ENCODE measurements around the gene ZNF124. TPM values are rescaled to one million over a fixed set of nuclear protein-coding genes. Genes with fewer than 3 reads are reported as not detected.
"Not testable (repeated sequence)": the region's sequence is repeated elsewhere in the genome, so short reads cannot be mapped to it uniquely, and the experiment has no call there.

Gene ZNF124
- 60.8 and 93.4 TPM in 2 replicates for total RNA-seq

DNA sequence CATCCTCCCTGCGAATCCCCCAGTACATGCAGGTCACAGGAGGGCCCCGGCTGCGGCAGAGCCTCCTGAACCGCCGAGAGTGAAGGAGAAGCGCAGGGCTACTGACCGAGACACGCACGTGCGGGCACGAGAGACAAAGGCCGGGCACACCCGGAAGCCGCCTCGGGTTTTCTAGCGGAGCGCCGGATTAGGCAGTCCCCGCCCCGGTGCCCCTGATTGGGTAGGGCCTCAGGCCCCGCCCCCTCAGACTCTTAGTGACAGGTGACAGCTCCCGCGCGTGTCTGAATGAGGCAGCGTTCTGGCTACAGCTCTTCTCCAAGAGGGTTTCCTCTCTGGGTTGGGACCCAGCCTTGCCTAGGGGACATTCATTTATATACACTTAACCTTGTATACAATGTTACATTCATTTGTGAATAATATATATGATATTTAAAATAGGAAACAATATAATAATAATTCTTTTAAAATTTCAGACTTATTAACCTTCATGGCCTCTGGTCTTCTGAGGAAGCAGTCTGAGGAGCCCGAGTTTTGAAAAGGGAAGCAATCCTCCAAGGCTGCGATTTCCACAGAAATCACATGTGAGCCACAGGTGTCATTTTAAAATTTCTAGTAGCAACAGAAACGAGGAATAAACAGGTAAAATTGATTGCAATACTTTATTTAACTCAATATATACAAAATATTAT is at the start of gene ZNF124:
Gene ZNF124 (minus strand): TSS at position 146 of the 689 bp plus-strand sequence. CDS start 143 bp downstream, at position 3.
- not testable (repeated sequence) for DNase-seq

DNA sequence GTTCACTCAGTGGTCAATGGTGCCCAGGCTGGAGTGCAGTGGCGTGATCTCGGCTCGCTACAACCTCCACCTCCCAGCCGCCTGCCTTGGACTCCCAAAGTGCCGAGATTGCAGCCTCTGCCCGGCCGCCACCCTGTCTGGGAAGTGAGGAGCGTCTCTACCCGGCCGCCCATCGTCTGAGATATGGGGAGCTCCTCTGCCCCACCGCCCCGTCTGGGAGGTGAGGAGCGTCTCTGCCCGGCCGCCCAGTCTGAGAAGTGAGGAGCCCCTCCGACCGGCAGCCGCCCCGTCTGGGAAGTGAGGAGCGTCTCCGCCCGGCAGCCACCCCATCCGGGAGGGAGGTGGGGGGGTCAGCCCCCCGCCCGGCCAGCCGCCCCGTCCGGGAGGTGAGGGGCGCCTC is 48.5 kb upstream of the ZNF124 start:
- not testable (repeated sequence) for DNase-seq

DNA sequence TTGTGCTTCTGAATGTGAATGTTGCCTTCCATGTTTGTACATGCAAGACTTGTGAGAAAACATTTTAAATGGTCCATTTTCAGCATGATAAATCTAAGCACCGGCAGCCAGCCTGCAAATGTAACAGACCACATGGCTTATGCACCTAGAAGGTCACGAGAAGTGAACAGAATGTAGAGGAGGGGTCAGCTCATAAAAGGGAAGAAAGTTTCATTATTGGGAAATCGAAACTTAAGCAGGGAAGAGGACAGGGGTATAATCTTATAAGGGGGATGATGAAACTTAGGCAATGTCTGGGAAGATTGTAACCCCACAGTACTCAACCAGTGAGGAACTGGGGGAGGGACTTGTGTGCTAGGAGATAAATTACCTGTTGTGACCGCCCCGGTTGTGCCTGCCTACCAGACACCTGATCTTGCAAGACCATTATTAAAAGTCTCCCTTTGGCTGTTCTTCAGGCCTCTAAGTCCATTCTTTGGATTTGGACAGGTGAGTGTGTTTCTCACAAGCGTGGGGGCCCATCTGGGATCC is 46.4 kb upstream of the ZNF124 start:
- DNase-seq, result no peak

DNA sequence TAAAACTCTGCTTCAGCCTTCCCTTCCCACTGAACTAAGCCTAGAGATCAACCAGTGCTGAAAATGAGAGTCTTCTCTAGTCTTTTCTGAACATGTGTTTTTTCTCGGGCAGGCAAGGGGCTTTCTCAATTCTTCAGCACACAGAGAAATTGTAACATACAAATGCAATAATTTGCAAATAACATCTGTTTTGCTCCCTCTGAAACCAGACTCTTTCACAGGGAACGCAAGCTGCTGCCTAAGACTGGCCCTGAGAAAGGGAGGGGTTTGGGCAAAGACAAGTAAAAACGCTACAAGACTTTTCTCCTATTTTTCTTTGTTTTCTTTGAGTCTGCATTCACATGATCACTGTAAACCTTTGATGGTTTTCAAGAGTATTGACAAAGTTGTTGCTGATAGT is 44.4 kb upstream of the ZNF124 start:
- no peak for DNase-seq

DNA sequence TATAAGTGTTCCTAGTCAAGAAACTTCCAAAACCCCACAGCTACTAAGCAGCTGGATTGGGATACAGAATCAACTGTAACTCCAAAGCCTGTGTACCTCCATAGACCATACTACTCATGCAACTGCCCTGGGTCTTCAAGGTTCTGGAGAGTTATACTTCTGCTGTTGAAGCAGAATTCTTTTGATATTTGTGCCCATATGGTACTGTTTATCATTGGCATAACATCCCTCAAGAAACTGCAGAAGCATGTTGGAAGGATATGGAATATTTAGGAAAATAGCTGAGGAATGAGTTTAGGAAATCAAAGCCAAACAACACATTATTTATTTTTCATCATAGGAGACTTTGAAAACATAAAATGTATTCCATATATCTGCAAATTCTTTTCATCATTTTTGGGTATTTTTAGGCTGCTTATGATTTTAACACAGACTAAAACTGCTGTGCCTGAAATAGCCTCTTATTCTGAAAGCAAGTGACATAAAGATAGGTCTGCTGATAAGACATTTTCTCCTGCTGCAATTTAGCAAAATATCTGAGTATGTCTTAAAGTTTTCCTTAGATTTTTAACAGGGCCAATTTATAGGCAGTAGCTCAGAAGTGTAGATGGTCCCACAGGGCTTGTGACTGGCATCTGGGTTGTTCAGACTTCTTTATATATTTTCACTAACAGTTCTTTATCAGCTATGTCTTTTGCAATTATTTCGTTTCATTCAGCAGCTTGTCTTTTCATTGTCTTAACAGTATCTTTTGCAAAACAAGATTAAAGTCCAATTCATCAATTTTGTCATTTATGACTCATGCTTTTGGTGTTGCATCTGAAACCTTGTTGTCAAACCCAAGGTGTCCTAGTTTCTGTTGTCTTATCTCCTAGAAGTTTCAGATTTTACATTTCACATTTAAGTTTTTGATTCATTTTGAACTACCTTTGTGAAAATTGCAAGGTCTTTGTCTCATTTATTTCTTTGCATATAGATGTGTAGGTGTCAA is 41.1 kb upstream of the ZNF124 start:
- no peak for DNase-seq

DNA sequence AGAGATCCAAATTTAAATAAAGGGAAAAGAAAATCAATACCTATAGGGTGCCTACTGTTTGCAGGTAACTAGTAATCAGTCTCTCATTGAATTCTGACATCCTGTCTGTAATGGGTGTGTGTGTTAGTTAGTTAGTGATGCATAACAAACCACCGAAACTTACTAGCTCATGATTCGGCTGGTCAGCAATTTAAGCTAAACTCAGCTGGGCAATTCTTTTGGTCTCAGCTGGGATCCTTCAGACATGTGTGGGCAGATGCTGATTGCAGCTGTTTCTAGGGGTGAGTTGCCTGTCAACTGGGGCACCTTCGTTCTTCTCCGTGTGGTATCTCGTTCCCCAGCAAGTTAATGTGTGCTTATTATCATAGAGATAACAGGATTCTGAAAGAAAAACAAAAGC is 40.2 kb upstream of the ZNF124 start:
- no peak for DNase-seq

- no peak for DNase-seq
Measured at GRCh38 chr1:247211339-247211738, 39.5 kb upstream of the ZNF124 start.

DNA sequence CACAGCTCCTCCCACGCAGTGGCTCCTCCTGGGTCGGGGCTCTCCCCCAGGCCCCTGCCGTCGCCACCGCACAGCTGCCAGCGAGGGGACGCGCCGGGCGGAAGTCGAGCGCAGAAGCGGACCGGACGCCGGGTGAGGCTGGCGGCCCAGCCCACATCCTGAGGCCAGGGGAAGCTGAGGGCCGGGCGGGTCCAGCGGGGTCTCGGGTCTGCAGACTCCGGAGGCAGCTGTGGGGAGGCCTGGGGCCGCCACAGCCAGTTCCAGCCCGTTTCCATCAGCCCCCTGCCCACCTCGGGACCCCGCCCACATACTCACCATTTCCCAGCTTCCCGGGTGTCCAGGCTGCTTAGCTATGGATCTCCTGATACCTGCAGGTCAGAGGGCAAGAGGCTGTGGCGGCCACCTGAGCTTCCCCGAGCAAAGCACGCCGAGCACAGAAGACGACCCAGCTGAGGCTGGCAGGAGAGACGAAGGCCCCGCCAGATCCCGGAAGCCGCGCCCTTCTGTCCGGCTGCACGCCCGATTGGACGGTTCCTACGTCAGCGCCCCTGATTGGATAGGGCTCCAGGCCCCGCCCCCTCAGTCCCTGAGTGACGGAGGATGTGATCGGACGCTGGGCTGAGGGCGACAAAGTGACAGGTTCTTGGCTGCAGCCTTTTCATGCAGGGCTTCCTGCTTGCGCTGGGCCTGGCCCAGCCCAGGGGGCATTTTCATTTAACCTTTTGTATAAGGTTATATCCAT is 38.7 kb upstream of the ZNF124 start:
- peak; percentile 95 for DNase-seq

DNA sequence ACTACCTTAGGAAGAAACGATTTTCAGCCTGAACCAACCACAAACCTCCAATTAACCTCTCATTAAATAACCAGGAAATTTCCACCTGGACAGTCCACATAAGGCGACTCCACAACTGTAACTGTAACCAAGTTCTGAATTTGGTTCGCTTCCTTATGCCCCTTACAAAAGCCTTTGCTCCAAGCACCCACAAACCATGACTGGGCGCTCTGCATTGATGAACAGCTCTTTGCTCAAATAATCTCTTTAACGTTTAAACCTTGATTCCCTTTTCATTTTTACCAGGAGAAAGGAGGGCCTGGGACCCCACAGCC is 38.2 kb upstream of the ZNF124 start:
- no peak for DNase-seq

- peak; percentile 12 for DNase-seq
Measured at GRCh38 chr1:247209396-247209795, 37.6 kb upstream of the ZNF124 start.

- DNase-seq, result peak; percentile 66
Measured at GRCh38 chr1:247204177-247204647, 32.4 kb upstream of the ZNF124 start.

DNA sequence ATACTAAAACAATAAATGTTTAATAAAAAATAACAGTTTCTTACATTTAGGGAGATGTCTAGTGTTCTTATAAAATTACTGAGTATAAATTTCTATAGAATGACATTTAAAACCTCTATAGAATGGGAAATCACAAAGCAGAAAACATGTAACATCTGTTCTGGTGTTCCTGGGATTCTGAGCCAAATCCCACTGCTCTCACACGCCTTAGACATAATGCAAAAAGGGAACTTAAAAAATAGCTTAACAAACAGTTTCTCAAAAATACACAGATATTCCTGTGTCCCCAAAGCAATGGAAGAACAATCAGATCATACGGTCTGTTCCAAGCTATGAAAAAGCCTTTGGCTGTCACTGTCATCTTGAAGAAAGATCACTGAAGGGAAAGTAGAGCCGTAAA is 27.0 kb upstream of the ZNF124 start:
- no peak for DNase-seq

DNA sequence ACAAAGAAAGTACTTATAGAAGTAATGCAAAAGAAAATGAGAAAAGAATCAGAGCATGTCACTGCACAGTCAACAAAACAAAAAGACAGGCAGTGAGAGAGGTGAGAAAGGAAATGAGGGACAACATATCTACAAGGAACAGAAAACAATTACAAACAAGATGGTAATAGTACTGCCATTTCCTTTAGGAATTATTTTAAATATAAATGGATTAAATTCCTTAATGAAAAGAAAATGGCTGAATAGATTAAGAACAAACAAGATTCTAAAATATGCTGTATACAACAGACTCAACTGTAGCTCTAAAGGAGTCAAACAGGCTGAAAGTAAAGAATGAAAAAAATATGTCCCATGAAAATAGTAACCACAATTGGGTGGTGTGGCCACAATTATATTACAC is 22.1 kb upstream of the ZNF124 start:
- DNase-seq, result no peak

DNA sequence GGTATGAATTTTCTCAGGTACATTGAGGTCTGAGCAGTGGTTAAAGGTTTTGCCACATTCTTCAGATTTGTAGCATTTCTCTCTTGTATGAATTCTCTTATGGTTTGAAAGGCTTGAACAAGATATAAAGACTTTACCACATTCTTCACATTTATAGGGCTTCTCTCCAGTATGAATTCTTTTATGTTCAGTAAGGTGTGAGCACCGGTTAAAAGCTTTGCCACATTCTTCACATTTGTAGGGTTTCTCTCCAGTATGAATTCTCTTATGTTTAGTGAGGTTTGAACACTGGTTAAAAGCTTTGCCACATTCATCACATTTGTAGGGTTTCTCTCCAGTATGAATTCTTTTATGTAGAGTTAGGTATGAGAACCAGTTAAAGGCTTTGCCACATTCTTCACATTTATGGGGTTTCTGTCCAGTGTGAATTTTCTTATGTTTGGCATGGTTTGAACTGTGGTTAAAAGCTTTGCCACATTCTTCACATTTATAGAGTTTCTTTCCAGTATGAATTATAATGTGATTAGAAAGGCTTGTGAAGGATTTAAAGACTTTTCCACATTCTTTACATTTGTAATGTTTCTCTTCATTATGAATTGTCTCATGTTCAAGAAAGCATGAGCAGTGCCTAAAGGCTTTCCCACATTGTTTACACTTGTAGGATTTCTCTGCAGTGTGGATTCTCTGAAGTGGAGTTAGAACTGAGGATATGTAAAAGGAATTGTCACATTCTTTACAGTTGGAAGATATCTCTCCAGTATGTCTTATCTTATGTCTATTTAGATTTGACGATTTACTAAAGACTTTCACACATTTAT is 18.4 kb upstream of the ZNF124 start:
- DNase-seq, result no peak

- DNase-seq, result no peak
Measured at GRCh38 chr1:247185667-247186066, 13.8 kb upstream of the ZNF124 start.

DNA sequence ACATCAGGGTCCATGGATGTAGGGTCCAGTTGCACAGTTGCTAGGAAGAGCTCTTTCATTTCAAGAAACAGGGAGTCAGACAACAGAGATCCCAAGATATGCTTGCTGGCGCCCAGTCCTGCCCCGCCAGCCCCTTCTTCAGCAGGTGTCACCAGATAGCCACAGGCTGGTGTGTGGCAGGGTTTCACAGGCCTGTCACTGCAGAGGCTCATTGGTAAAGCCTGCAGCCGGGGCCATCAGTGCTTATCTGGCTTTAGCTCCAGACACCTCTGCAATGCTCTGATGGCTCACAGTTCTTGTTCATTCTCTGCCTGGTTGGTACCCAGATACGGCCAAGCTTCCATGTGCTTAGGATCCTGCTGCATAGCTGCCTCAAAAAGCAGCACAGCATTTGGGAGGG is 12.4 kb upstream of the ZNF124 start:
- no peak for DNase-seq

DNA sequence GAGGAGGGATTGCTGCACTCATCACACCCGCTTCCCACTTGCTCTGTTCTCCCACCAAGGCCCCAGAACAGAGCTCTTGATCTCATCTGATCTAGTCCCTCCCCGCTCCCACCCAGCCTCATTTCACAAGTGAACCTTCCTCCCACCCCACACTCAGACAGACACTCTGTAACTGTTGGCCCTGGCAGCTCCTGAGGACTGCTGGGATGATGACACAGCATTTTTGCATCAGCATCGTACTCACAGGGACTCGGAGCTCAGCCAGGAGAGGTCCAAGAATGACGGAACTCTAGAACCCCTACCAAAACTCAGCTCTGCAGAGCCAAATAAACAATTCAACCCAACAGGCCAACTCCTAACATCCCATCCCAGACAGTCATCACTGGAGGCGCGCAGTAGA is 11.2 kb upstream of the ZNF124 start:
- no peak for DNase-seq

DNA sequence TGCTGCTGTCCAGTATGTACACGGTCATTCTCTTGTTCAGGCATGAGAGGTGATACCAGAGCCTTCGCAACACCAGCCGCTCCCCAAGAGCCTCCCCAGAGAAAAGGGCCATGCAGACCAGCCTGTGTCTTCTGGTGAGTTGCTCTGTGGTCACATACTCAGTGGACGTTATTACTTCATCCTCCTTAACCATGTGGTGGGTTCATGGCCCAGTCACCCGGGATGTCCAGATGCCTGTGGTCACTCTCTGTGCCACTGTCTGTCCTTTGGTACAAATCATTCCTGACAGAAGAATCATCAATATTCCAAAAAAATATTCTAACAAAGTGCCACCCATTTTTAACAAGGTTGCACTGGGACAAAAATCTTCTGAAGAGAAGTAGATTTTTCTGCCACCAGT is 8.8 kb upstream of the ZNF124 start:
- no peak for DNase-seq

DNA sequence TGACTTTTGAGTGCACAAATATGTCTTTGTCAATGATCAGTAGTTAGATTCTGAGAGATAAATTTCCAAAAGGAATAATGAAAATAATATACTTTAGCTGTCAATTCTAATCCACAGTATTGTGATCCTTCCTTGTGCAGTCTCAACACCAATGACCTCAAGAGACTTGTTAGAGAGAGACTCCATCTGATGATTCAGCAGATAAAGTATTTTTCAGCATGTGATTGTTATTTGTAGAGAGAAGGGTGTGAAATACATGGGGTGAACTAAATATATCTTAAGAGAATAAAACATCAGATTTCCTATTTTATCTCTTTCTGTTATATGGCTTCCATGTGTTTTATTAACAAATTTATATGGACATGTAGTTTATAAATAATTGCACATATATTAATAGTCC is 5.9 kb upstream of the ZNF124 start:
- no peak for DNase-seq

DNA sequence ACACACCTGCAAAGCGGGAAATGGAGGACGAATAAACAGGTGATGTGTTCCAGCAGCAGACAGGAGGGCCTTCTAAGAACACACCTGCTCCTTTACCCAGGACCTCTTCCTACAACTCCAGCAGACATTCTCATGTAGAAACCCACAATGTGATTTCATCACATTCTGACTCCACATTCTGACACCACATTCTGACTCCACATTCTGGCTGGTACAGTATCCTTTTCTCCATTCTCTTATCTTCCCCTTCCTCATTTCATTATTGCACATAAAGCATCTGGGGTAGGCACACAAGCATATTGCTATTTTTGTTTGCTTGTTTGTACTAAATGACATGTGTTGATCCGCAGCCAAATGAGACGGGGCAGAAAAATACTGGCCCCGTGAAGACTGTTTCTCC is 3.6 kb upstream of the ZNF124 start:
- DNase-seq, result no peak

- no peak for DNase-seq
Measured at GRCh38 chr1:247173431-247173830, 1.6 kb upstream of the ZNF124 start.

- DNase-seq, result no peak
Measured at GRCh38 chr1:247172996-247173395, 1.2 kb upstream of the ZNF124 start.

Measured in dermis blood vessel endothelial cell (primary cell).